Spleen (tissue), 11 donors: Measurements from ENCODE around the gene GLTP. TPM values are rescaled to one million over a fixed set of nuclear protein-coding genes. Genes with fewer than 3 reads are reported as not detected.

Experiments
- DNase-seq: peaks from one replicate; pipeline ENCODE4 v3.0.0-alpha.2; 2020
- H3K27ac ChIP-seq, 8 donors: fragments of 200-600 bp; sonication (generic) in 7 of 8; 1 replicate in 4 of 8; 2 replicates in 4 of 8; pipeline versions ENCODE4 v1.5.0 to v1.8.0; 2016 to 2021; ENCODE audit warnings: inconsistent platforms in 4 of 8, mild to moderate bottlenecking in 4 of 8, moderate library complexity in 1 of 8
- H3K27me3 ChIP-seq, 7 donors: fragments of 200-600 bp; sonication (generic) in 6 of 7; replicated peaks in 1 of 7; 1 replicate in 4 of 7; 2 replicates in 3 of 7; pipeline versions ENCODE4 v1.5.0 to v1.8.0; 2016 to 2021; ENCODE audit warnings: inconsistent platforms in 3 of 7, mild to moderate bottlenecking in 1 of 7
- H3K36me3 ChIP-seq, 6 donors: fragments of 200-600 bp; sonication (generic) in 5 of 6; 1 replicate in 4 of 6; 2 replicates in 2 of 6; pipeline versions ENCODE4 v1.5.0 to v1.8.0; 2016 to 2021; ENCODE audit warnings: inconsistent platforms in 2 of 6
- H3K4me1 ChIP-seq, 6 donors: fragments of 200-600 bp; sonication (generic) in 5 of 6; 1 replicate in 3 of 6; 2 replicates in 3 of 6; pipeline versions ENCODE4 v1.5.0 to v1.8.0; 2016 to 2021; ENCODE audit warnings: inconsistent platforms in 3 of 6
- H3K4me3 ChIP-seq, 8 donors: fragments of 200-600 bp; sonication (generic) in 7 of 8; 1 replicate in 4 of 8; 2 replicates in 4 of 8; pipeline versions ENCODE4 v1.5.0 to v1.8.0; 2016 to 2021; ENCODE audit warnings: inconsistent platforms in 4 of 8, mild to moderate bottlenecking in 4 of 8, moderate library complexity in 2 of 8
- H3K9me3 ChIP-seq, 8 donors: fragments of 200-600 bp; sonication (generic) in 7 of 8; 1 replicate in 4 of 8; 2 replicates in 4 of 8; pipeline versions ENCODE4 v1.5.0 to v1.8.0; 2016 to 2021; ENCODE audit warnings: inconsistent platforms in 4 of 8
- CTCF ChIP-seq, 11 experiments: fragments of 200-600 bp in 7 of 11; fragments of 450-650 bp in 4 of 11; sonication (generic) in 4 of 11; IDR thresholded peaks in 8 of 11; conservative IDR thresholded peaks in 3 of 11; 1 replicate in 7 of 11; 2 replicates in 4 of 11; pipeline versions ENCODE4 v1.4.0 to v1.8.0; 2016 to 2021; ENCODE audit warnings: antibody characterized with exemption in 11 of 11, inconsistent platforms in 4 of 11, mild to moderate bottlenecking in 1 of 11
- POLR2A ChIP-seq, 3 donors: fragments of 450-650 bp; IDR thresholded peaks; one replicate each; pipeline ENCODE4 v1.5.1; 2017; ENCODE audit warnings: antibody characterized with exemption in 3 of 3, mild to moderate bottlenecking in 1 of 3
- POLR2AphosphoS5 ChIP-seq, 3 donors: sonication (generic); formaldehyde crosslinking; IDR thresholded peaks; one replicate each; pipeline ENCODE4 v1.5.1; 2017; ENCODE audit warnings: antibody characterized with exemption in 3 of 3
- WGBS, 5 donors: extraction: QIAGEN DNeasy Blood & Tissue Kit in 3 of 5; methylation state at CpG; one replicate each; pipeline versions ENCODE4 v1.1.5 to v1.1.7; 2013 to 2018; 5-methylcytosine and 5-hydroxymethylcytosine counted together
- intact Hi-C: fragments of 100-400 bp; cut with DNase I; formaldehyde crosslinking; loops from one replicate; pipeline ENCODE4 v1.15.0; 2023; ENCODE audit warnings: low total_unique reads
- polyA plus RNA-seq, 3 donors: library from polyadenylated mRNA; stranded (reverse); fragments of 200-250 nt; gene quantifications; one replicate each; pipeline ENCODE4 v1.2.1, GENCODE V29; 2013
- total RNA-seq, 7 donors: library from RNA; depleted of rRNA in 3 of 7; stranded (reverse); fragments of >200 nt in 3 of 7; fragmentation: NEBNext Ultra II Directional in 4 of 7; extraction: Animal tissue kit (Norgen Biotek cat#: 25700) in 4 of 7; gene quantifications; one replicate each; pipeline versions ENCODE4 v1.1.0 to v1.2.1, GENCODE V29; 2016 to 2021
- donor health status: healthy with polysubstance abuse.
- donor health status: DM: no; HTN: no; CAD: no; lungs with moderate emphysema.
- donor health status: DM: no; HTN: no; CAD: no.
- donor health status: Bipolar disorder and iron deficiency.
- donor health status: healthy.
- donor health status: DM: no; HTN: no; CAD: no.
- donor health status: DM: yes; HTN: yes; CAD: no.

The GLTP gene
- total and polyA plus RNA-seq, 10 donors: 25.6 to 45.5 (median 31.8) TPM

GRCh38 chr12:109923038-109923437, 42.7 kb upstream of the GLTP start:
- 91 to 97% (median 92%) methylated on average over 4 to 5 of the region's 5 CpGs for WGBS, 5 donors
- no peak for TF ChIP-seq CTCF (IDR thresholded peaks at IDR 0.05 in 8 of 11, conservative IDR thresholded peaks at IDR 0.05 in 3 of 11)
- TF ChIP-seq POLR2AphosphoS5 (IDR thresholded peaks at IDR 0.05): no peak
- no peaks in the 10 kb centered on the region for H3K27me3 ChIP-seq
- H3K4me3 ChIP-seq: no peak overlapping the region
- DNase-seq: no peak
- no peaks in the 10 kb centered on the region for H3K9me3 ChIP-seq
- no peak overlapping the region for H3K27ac ChIP-seq
- H3K4me1 ChIP-seq: peaks cover 0 to 5% (median 0%) of the 10 kb centered on the region in 6 donors
- intact Hi-C loops: no loop called here
- peaks cover 0 to 100% (median 57%) of the 10 kb centered on the region in 6 donors for H3K36me3 ChIP-seq

- H3K27ac ChIP-seq: no peak overlapping the region
- no peaks in the 10 kb centered on the region for H3K27me3 ChIP-seq
- no peak for DNase-seq
- H3K4me1 ChIP-seq: peaks cover 0 to 5% (median 0%) of the 10 kb centered on the region in 6 donors
- no peaks in the 10 kb centered on the region for H3K9me3 ChIP-seq
- peaks cover 5 to 100% (median 66%) of the 10 kb centered on the region in 6 donors for H3K36me3 ChIP-seq
- intact Hi-C loops: no loop called here
- WGBS, 5 donors: 78 to 92% (median 90%) methylated on average over 2 to 4 of the region's 4 CpGs
- no peak for TF ChIP-seq POLR2A (IDR thresholded peaks at IDR 0.05)
- TF ChIP-seq CTCF (IDR thresholded peaks at IDR 0.05 in 8 of 11, conservative IDR thresholded peaks at IDR 0.05 in 3 of 11): no peak
- no peak overlapping the region for H3K4me3 ChIP-seq
These were observed 41.6 kb upstream of the GLTP start for GRCh38 chr12:109921982-109922381.

- H3K4me1 ChIP-seq: peaks cover 0 to 5% (median 0%) of the 10 kb centered on the region in 6 donors
- intact Hi-C loops: no loop called here
- H3K27me3 ChIP-seq: no peaks in the 10 kb centered on the region
- WGBS, 5 donors: 90 to 96% (median 94%) methylated on average over 11 of the region's 11 CpGs
- H3K36me3 ChIP-seq: peaks cover 11 to 100% (median 67%) of the 10 kb centered on the region in 6 donors
- H3K9me3 ChIP-seq: no peaks in the 10 kb centered on the region
- TF ChIP-seq POLR2AphosphoS5 (IDR thresholded peaks at IDR 0.05): no peak
- TF ChIP-seq CTCF (IDR thresholded peaks at IDR 0.05 in 8 of 11, conservative IDR thresholded peaks at IDR 0.05 in 3 of 11): no peak
- TF ChIP-seq POLR2A (IDR thresholded peaks at IDR 0.05): no peak
- H3K4me3 ChIP-seq: no peak overlapping the region
- no peak overlapping the region for H3K27ac ChIP-seq
- no peak for DNase-seq
These were observed 40.0 kb upstream of the GLTP start for GRCh38 chr12:109920261-109920780.

GRCh38 chr12:109919456-109919855, 39.1 kb upstream of the GLTP start:
- DNase-seq: no peak
- Histone ChIP-seq H3K27ac (no peak overlapping the region), H3K4me1 (peaks cover 0 to 5% (median 0%) of the 10 kb centered on the region in 6 donors), H3K9me3 (no peaks in the 10 kb centered on the region), H3K4me3 (no peak overlapping the region), H3K36me3 (peaks cover 11 to 100% (median 73%) of the 10 kb centered on the region in 6 donors), H3K27me3 (no peaks in the 10 kb centered on the region)
- intact Hi-C loops: no loop called here
- WGBS, 5 donors: 86 to 91% (median 88%) methylated on average over 10 of the region's 10 CpGs
- TF ChIP-seq CTCF (IDR thresholded peaks at IDR 0.05 in 8 of 11, conservative IDR thresholded peaks at IDR 0.05 in 3 of 11): no peak
- TF ChIP-seq POLR2A (IDR thresholded peaks at IDR 0.05): no peak
- no peak for TF ChIP-seq POLR2AphosphoS5 (IDR thresholded peaks at IDR 0.05)
